C4-2B (cell line): Measurements from ENCODE around the gene PLCB2.

Source experiments
- CTCF ChIP-seq: fragments of 450-650 bp; conservative IDR thresholded peaks from 2 replicates; pipeline ENCODE4 v1.5.1; 2017; ENCODE audit warnings: mild to moderate bottlenecking
- ZFX ChIP-seq: fragments of 450-650 bp; IDR thresholded peaks from 2 replicates; pipeline ENCODE4 v1.6.1; 2017

GRCh38 chr15:40259021-40259420, 48.7 kb downstream of the PLCB2 start:
- no peak for TF ChIP-seq CTCF
- no peak for TF ChIP-seq ZFX
